DMS79 treated with DMSO at 0.1 percent for 48 hours (cell line): ENCODE data around the gene LMF1.

ENCODE experiments used
- DNase-seq: peaks from one replicate; lab custom pipeline; 2025; lab: John Stamatoyannopoulos, UW

LMF1 gene

DNA sequence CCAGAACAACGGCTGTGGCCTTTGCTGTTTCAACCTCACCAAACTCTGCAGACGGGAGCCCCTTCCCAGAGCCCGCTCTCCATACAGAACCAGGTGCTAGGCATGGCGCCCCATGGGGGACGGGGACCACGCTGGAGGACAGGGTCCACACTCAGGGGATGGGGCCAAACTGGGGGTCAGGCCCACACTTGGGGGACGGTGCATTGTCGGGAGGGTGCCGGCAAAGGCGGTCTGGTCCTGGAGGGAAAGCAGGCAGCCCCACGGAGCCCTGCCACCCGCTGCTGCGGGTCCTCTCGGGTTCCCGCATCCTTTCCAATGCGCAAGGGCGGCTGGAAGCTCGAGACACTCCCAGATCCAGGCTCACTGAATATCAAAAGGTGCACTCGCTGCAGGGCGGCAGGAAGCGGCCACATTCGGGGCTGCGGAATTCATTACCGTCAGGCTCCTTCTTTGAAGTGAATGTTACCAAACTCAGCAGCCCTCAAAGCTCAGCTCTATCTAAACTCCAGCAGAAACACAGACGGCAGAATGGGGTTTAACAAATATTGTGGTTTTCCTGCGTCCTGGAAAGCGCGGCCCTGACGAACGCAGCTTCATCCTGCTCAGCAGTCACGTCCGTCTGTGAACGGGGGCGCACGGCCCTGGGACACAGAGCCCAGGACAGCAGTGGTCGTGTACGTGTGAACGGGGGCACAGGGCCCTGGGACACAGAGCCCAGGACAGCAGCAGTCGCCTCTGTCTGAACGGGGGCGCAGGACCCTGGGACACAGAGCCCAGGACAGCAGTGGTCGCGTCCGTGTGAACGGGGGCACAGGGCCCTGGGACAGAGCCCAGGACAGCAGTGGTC, 41.3 kb downstream of the LMF1 start:
- DNase-seq, result no peak

- no peak for DNase-seq
These were observed 42.3 kb downstream of the LMF1 start for GRCh38 chr16:928526-928925.

DNA sequence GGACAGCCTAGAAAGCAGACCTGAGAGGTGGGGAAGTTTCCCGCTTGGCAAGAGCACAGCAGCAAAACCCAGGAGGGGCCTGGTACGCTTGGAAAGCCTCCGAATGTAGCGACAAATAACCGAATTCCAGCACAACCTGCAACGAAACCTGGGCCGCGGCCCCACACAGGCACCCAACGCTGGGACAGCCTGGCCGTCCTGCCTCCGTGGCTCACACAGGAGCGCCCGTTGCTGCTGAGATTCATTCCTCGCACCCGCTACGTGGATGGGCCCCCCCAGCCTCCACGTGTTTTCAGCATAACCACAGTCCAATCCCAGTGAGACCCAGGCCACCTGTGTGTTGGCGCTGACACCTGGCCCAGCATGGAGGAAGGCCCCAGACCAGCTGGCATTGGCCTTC, 42.9 kb downstream of the LMF1 start:
- DNase-seq, result no peak

- DNase-seq, result no peak
These were observed 43.4 kb downstream of the LMF1 start for GRCh38 chr16:927406-927805.

DNA sequence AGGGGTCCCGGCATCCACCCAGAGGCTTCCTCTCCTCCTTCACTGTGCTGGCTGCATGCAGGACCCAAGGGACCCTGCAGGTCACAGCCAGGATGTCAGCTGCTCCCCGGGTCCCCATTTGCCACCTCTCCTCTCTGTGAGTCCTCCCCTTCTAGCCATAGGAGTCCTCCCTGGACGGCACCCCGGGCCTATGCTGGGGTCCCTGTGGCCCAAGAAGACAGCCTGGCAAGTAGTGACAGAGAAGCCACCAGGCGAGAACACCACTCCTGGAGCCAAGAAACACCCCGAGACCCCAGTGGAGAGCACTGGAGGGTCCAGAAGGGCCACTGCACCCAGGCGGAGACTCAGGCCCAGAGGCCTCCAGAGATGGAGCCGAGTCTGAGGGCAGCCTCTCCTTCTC, 44.1 kb downstream of the LMF1 start:
- DNase-seq, result no peak

DNA sequence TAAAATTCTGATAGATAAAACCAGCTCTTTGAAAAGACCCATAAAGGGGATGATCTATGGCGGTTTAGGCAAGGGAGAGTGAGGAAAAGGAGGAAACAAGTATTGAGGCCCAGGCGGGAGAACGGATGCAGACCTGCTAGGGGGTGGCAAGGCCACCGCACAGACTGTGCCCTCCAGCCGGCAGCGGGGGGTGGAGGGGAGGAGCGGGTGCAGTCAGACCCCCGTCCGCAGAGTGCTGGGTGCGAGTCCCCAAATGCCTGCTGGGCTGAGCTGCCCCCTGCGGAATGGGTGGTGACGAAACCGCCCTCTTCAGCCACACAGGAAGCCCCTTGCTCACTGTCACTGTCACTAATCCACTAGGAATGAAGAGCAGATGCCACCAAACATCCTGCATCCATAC, 46.0 kb downstream of the LMF1 start:
- no peak for DNase-seq

GRCh38 chr16:924063-924462, 46.7 kb downstream of the LMF1 start:
- DNase-seq, result no peak

- no peak for DNase-seq
These were observed 47.6 kb downstream of the LMF1 start for GRCh38 chr16:923184-923583.

- DNase-seq, result no peak
These were observed 48.7 kb downstream of the LMF1 start for GRCh38 chr16:922051-922450.

- DNase-seq, result no peak
These were observed 49.4 kb downstream of the LMF1 start for GRCh38 chr16:921321-921905.

DNA sequence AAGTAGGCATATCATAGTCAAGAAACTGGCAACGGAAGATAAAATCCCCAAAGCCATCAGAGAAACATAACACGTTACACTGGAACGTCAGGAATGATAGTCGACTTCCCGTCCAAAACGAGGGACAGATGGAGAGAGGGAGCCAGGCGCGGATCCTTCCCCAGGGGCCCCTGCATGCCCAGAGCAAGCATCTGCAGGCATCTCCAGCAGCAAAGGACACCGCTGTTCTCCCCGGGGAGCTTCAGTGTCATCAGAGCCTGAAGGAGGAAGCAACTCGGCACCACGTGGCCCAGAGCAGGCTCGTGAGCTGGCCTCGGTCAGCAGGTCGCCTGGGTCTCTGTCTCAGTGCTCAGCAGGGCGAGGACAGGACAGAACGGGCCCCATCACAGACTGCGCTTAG, 50.1 kb downstream of the LMF1 start:
- no peak for DNase-seq

DNA sequence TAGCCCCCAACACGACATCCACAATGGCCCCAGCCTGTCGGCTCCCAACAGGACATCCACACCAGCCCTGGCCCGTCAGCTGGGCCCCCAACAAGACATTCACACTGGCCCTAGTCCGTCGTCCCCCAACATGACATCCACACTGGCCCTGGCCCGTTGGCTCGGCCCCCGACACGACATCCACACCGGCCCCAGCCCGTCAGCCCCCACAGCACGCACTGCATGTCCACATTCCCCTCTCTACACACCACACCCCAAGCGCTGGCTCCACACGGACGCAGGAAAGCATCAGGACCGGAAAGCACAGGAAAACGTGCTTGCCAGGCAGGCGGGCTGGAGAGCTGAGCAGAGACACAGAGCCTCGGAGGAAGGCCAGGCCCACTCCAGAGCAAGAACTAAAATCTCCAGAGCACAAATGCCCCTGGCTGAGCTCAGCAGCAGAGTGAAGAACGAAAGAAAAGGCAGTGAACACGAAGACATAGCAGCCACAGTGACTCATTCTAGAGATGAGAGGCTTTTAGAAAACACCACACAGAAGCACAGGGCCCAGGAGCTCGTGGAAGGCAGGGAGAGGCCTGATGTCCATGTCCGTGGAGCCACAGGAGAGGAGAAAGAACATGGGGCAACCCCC, 50.6 kb downstream of the LMF1 start:
- no peak for DNase-seq

- no peak for DNase-seq
These were observed 51.1 kb downstream of the LMF1 start for GRCh38 chr16:919658-920050.

DNA sequence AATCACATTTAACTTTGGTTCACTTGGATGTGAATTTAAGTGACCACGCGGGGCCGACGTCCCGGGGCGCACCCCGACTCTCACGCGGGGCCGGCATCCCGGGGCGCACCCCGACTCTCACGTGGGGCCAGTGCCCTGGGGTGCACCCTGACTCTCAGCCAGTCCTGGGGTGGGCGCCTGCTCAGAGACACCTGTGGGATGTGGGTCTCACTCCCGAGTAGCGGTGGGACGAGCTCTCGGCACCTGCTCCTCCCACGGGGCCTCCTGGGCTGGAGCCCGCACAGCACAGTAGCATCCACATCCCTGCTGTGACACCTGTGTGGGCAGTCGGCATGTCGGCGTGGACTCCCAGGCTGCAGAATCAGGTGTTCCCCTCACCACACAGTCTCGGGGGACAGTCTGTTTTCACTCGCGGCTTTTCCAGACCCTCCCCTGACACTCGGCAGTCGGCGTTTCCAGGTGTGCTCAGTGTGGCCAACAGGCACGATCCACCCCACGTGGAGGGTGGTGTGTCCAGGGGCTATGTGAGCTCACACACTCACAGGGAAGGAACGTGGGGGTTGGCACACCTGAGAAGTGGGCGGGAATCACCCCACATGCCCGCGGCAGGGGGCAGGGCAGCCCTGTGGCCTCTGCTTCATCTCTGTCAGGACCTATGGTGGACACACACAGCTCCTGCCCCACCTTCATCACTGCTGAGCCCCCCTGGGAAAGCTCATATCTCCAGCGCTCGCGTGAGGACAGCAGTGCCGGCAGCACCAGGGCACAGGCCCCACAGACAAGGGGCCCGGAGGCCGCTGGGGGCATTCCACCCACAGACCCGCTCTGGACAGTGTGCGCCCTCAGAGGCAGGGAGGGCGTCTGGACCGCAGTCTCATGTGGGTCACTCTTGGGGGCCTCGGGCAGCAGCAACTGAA, 51.8 kb downstream of the LMF1 start:
- DNase-seq, result no peak

GRCh38 chr16:918068-918467, 52.7 kb downstream of the LMF1 start:
- peak; percentile 28 for DNase-seq

DNA sequence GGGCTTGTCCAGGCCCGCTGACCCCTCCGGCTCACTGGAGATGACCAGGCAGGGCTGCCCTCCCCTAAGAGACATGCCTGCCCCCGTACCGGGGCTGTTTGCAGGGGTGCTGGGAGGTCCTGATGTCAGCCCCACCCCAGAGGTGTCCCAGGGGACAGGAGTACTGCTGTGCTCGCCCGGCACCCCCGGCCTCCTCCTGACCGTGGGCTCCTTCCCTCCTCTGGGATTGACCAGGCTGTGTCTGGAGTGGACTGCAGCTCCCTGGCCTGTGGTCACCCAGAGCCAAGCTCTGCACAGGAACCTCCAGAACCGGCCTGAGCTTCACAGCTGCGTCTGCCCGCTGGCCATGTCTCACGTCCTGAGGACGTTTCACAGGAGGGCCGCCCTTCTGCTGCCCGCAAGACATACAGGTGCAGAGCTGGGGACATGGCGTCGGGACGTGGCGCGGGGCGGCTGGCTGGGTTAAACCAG, 53.2 kb downstream of the LMF1 start:
- no peak for DNase-seq

GRCh38 chr16:916035-916799, 54.6 kb downstream of the LMF1 start:
- no peak for DNase-seq

GRCh38 chr16:915546-915945, 55.2 kb downstream of the LMF1 start:
- DNase-seq, result no peak

- DNase-seq, result no peak
These were observed 56.3 kb downstream of the LMF1 start for GRCh38 chr16:914440-914839.

DNA sequence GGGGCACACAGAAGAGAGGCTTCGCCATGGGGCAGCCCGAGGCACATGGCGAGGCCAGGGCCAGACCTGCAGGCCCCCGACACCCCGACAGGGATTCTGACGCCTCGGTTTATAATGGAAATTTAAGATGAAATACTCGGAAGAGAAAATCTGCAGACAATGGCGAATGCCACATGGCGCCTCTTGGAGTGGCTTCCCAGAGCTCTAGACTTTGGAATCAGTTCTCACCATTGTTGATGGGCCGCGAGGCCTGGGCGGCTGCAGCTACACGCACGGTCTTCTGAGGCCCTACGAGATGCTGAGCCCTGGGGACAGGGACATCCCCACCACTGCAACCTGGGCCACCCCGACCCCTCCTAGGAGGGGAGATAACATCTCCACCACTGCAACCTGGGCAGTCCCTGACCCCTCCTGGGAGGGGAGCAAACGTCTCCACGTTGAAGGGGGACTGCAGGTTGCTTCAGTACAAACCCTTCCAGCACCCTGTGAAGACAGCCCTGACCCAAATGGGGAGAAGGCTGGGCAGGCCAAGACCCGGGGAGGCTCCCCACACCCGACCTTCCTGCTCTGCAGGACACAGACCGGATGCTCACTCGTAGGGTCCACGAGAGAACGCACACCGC, 56.9 kb downstream of the LMF1 start:
- DNase-seq, result no peak
